ENCODE results near the gene UNC93B1.

DNA sequence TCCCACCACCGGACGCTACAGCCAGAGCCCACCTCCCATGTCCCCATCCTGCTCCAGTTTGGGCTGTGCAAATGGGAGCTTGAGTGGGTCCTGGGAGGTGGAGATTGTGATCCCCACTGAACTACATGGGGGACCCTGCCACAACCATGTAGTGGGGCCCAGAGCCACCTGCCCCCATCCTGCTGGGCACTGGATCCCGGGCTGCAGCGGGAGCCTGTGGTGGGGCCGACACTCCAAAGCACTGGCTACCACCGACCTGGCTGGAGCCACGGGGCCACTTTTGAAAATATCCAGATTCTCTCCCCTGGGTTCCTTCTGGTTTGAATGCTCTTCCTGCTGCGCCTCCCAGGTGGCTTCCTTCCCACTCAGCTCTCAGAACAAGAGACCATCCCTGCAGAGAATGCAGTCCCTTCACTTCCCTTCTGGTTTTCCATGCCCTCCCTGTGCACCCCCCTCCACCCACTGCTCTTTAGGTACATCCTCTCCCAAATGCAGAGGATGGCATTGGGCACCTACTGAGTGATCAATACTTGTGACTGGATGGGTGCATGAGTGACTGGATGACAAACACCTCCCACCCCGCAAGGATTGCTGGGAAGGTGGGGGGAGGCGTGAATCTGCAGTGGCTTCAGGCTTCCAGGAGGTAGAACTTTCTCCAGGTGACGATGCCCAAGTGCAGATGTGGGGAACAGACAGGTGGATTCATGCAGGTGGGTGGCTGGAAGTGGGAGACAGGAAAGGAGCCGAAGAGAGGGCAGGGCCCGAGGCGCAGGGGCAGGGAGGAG, 846 bp upstream of the UNC93B1 start:
- TF ChIP-seq POLR2A (IDR thresholded peaks at IDR 0.05; ENCODE audit: low read depth, low read length) = no peak
- no peak for TF ChIP-seq POLR2AphosphoS5 (IDR thresholded peaks at IDR 0.05; ENCODE audit: low read depth, low read length)
- no peak for TF ChIP-seq TAF1 (IDR thresholded peaks at IDR 0.05; ENCODE audit: borderline replicate concordance, low read depth, low read length)

Data from GM12892 (cell line).